GM19043 (cell line): Measurements from ENCODE around the gene PLEKHH1.
A peak's percentile ranks its signal among the peaks of the same experiment; 100 is the strongest.

Experiments
- ATAC-seq: cut with Tn5 transposase; IDR thresholded peaks from one replicate; pipeline ENCODE4 v1.9.1; 2021; ENCODE audit warnings: low read depth; ENCODE audit not compliant: unreplicated experiment

PLEKHH1 gene

GRCh38 chr14:67532998-67533753 is at the start of gene PLEKHH1:
Gene PLEKHH1, plus strand, starts transcription at chr14:67533290. Its CDS starts 8,578 bp downstream, at chr14:67541868.
- ATAC-seq: no peak

DNA sequence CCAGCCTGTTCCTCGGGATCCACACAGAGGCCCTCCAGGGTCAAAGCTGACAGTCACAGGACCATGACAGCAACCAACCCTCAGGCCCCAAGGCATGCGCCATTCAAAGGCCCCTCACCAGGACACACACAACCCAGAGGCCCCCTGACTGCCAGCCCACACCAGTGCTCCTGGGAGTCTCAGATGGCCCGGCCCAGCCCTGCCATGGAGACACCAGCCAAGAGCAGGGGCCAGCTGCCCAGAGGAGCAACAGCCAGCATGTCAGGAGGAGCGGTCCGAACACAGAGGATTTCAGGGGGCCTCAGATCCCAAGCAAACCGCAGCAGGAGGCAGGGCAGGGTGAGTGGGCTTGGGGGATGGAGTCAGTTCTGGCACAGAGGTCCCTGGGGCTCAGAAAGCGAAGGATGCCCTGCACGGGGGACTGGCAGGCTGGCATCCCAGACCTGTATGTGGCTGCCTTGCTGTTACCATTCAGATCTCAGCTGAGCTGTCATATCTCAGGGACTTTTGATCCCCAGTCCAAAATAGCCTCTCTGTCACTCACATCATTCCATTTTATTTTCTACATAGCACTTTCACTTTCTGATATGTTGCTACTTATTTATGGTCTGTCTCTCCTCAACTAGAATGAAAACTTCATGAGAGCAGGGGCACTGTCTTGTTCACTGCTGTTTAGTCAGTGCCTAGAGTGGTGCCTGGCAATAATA is 49.4 kb upstream of the PLEKHH1 start:
- ATAC-seq: no peak

DNA sequence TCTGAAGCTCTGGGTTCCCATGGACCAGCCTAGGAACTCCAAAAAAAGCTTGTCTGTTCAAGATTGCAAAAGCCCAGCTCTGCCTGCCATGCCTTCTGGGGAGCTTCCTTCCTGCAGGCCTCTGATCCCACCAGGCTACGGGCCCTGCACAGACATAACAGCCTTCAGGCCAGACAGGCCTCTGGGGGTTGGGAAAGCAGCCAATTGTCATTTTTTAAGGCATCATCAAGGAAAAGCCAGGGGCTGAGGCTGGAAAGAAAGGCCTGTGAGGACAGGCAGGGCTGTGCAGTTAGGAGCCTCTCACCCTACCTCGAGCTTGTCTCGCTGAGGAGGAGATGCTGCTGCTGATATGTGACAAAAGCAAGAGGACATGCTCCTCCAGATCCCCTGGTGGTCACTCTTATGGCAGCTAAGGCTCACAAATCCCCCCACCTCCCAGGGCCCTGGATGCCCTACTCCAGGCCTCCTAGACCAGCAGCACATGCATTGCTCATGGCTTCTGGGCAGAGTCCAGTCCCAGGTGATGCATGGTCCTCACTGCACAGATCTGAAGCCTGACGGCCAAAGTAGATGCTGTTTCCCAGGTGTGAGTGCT is 47.5 kb upstream of the PLEKHH1 start:
- no peak for ATAC-seq

GRCh38 chr14:67486890-67487289 is 46.2 kb upstream of the PLEKHH1 start:
- ATAC-seq: no peak

- ATAC-seq: no peak
These were observed 45.8 kb upstream of the PLEKHH1 start for GRCh38 chr14:67487332-67487731.

GRCh38 chr14:67487937-67488893 is 44.9 kb upstream of the PLEKHH1 start, which contains the start of gene TMEM229B:
Gene TMEM229B, minus strand, starts transcription at chr14:67488721. Its CDS starts 14,798 bp downstream, at chr14:67473923.
- ATAC-seq: peak; percentile 86

GRCh38 chr14:67490196-67490595 is 42.9 kb upstream of the PLEKHH1 start:
- no peak for ATAC-seq

GRCh38 chr14:67491285-67491684 is 41.8 kb upstream of the PLEKHH1 start:
- ATAC-seq: no peak

- ATAC-seq: no peak
These were observed 41.2 kb upstream of the PLEKHH1 start for GRCh38 chr14:67491741-67492507.

GRCh38 chr14:67492538-67492937 is 40.6 kb upstream of the PLEKHH1 start:
- ATAC-seq: no peak

GRCh38 chr14:67493092-67493717 is 39.9 kb upstream of the PLEKHH1 start:
- no peak for ATAC-seq

DNA sequence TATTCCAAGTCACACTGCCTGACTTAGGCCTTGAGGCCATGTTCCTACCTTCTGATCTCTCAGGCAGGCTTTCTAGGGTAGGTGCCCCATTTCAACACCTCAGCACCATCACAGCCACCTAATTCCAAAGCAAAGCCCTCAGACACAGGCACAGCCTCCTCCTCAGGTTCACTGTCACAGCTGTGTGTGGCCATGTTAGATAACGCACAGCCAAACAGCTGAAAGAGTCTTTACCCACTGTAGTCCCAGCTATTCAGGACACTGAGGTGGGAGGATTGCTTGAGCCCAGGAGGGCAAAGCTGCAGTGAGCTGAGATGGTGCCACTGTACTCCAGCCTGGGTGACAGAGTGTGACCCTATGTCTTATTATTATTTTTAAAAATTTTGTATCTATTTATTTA is 37.3 kb upstream of the PLEKHH1 start:
- no peak for ATAC-seq

DNA sequence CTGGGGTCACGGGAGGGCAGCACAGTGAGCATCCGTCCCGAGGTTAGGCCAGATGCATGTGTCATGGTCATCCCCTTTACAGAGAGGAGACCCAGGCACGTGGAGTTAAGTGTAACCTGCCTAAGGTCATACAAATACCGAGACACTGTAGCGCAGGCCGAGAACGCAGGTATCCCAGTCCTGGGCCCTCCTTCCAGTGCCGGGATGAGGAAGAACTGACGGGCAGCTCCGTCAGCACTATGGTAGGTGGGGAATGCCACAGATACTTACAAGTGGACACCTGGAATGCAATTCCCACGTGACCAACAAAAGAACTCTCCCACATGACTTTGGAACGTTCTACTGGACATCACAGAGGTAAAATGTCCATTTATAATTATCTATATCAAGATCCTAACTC is 35.9 kb upstream of the PLEKHH1 start:
- no peak for ATAC-seq

GRCh38 chr14:67497716-67498115 is 35.4 kb upstream of the PLEKHH1 start:
- ATAC-seq: no peak

- no peak for ATAC-seq
These were observed 32.1 kb upstream of the PLEKHH1 start for GRCh38 chr14:67500981-67501380.

DNA sequence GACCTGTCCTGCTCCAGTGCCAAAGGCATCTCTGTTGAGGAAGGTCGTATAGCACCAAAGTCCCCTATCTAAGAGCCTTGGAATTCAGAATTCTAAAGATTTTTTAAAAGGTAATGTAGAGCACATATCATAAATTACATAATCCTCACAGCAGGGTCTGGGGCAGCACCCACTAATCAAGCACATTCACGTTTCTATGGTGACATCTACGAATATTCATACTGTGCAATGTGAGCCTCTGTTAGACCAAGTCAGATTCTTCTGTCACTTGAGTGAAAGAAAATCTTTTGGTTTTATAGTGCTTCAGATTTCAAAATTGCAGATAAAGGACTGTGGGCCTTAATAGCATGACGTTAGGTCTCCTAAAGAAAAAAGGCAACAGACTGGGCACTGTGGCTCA is 31.4 kb upstream of the PLEKHH1 start:
- no peak for ATAC-seq

DNA sequence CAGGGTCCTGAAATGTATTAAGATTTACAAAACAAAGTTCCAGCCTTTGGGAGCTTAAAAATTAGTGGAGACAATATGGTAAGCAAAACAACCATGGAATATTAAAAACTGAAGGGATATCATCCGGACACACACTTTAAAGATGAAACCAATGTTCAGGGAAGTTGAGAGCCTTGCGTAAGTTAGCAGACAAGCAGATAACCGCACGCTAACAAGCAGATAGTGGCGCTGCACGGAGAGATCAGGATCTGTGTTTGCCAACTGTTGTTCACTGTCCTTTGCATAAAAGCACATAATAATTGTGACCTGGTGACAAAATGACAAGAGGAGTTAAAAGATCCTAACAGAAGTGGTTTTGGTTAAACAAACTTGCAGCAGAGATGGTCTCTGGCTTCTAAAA is 30.2 kb upstream of the PLEKHH1 start:
- no peak for ATAC-seq

GRCh38 chr14:67503331-67503730 is 29.8 kb upstream of the PLEKHH1 start:
- no peak for ATAC-seq

DNA sequence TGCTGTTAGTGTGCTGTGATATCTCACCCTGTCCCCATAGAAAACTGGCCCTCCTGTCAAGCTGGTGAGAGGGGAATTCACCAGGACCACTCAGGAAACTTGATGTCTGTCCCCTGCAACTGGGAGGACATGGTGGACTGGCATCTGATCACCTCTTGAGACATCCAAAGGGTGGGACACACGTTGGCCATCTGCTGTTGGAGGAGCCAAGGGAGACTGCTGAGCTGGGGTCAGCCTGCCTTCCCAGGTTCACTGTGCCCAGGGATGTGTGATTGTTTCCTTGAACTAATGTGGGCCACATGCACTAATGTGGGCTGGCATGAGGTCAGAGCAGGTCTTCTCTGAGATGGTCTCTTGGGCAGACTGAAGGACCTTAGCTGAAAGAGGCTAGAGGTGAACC is 27.8 kb upstream of the PLEKHH1 start:
- no peak for ATAC-seq
